HG03064 (cell line): ENCODE measurements around the gene ARHGAP28.

Experiments used
- ATAC-seq: cut with Tn5 transposase; IDR thresholded peaks from one replicate; pipeline ENCODE4 v1.9.1; 2021; ENCODE audit warnings: low read depth; ENCODE audit not compliant: unreplicated experiment

The ARHGAP28 gene

GRCh38 chr18:6729247-6730091 lies at the start of gene ARHGAP28:
ARHGAP28 (plus strand) TSS chr18:6729716; CDS start chr18:6729822, 106 bp downstream.
- no peak for ATAC-seq

- ATAC-seq: no peak
Measured at GRCh38 chr18:6681331-6681875, 48.1 kb upstream of the ARHGAP28 start.

GRCh38 chr18:6682437-6683111 lies 46.9 kb upstream of the ARHGAP28 start:
- ATAC-seq: no peak

- no peak for ATAC-seq
Measured at GRCh38 chr18:6683112-6683876, 46.2 kb upstream of the ARHGAP28 start.

- ATAC-seq: no peak
Measured at GRCh38 chr18:6687676-6688075, 41.8 kb upstream of the ARHGAP28 start.

- ATAC-seq: no peak
Measured at GRCh38 chr18:6708890-6709289, 20.6 kb upstream of the ARHGAP28 start.

GRCh38 chr18:6711467-6711866 lies 18.0 kb upstream of the ARHGAP28 start:
- no peak for ATAC-seq

GRCh38 chr18:6712401-6712800 lies 17.1 kb upstream of the ARHGAP28 start:
- no peak for ATAC-seq

- no peak for ATAC-seq
Measured at GRCh38 chr18:6714010-6714409, 15.5 kb upstream of the ARHGAP28 start.

- ATAC-seq: no peak
Measured at GRCh38 chr18:6718267-6718666, 11.2 kb upstream of the ARHGAP28 start.

GRCh38 chr18:6719098-6719846 lies 10.2 kb upstream of the ARHGAP28 start:
- no peak for ATAC-seq

GRCh38 chr18:6719910-6720683 lies 9.4 kb upstream of the ARHGAP28 start:
- ATAC-seq: no peak

GRCh38 chr18:6721755-6722154 lies 7.8 kb upstream of the ARHGAP28 start:
- ATAC-seq: no peak

- no peak for ATAC-seq
Measured at GRCh38 chr18:6722690-6723089, 6.8 kb upstream of the ARHGAP28 start.

GRCh38 chr18:6724331-6724730 lies 5.2 kb upstream of the ARHGAP28 start:
- ATAC-seq: no peak

- ATAC-seq: no peak
Measured at GRCh38 chr18:6728331-6728730, 1.2 kb upstream of the ARHGAP28 start.

- ATAC-seq: no peak
Measured at GRCh38 chr18:6728809-6729246, 688 bp upstream of the ARHGAP28 start.

- ATAC-seq: no peak
Measured at GRCh38 chr18:6730416-6731221, 1.1 kb downstream of the ARHGAP28 start.

GRCh38 chr18:6731222-6731596 lies 1.7 kb downstream of the ARHGAP28 start:
- ATAC-seq: no peak
